Esophagus squamous epithelium (tissue), 4 donors: ENCODE results near the gene THAP2.

Experiments used
- POLR2A ChIP-seq, 4 donors: fragments of 450-650 bp; IDR thresholded peaks; one replicate each; pipeline ENCODE4 v1.6.1; 2017; ENCODE audit warnings: antibody characterized with exemption in 4 of 4, mild to moderate bottlenecking in 4 of 4, moderate library complexity in 3 of 4
- TF ChIP-seq, protein P1 (sequence below), 6 experiments: fragments of 450-650 bp in 4 of 6; fragments of 200-600 bp in 2 of 6; sonication (generic) in 2 of 6; IDR thresholded peaks; one replicate each; pipeline ENCODE4 v1.5.1; 2016 to 2019; ENCODE audit warnings: antibody characterized with exemption in 6 of 6, mild to moderate bottlenecking in 4 of 6, moderate library complexity in 4 of 6

DNA sequence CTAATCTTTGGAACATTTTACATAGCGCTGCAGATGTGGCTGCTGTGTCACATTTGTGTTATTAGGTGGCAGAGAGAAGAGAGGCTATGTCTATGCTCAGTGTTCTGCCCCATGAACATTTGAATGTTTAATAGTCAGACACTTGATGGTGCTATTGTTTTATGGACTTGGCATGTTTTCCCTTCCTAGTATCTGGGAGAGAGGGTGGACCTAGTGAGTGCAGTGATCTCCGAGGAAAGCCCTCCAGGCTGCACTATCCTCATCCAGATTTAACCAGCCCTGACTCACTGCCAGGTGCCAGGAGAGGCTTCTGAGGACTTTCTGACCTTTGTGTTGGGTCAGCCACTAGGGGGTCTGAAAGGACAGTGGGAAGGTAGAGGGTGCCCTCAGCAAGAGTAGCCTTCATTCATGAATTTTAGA lies 24.8 kb upstream of the THAP2 start:
- no peak for TF ChIP-seq POLR2A (IDR thresholded peaks at IDR 0.05)
- TF ChIP-seq, protein P1, sequence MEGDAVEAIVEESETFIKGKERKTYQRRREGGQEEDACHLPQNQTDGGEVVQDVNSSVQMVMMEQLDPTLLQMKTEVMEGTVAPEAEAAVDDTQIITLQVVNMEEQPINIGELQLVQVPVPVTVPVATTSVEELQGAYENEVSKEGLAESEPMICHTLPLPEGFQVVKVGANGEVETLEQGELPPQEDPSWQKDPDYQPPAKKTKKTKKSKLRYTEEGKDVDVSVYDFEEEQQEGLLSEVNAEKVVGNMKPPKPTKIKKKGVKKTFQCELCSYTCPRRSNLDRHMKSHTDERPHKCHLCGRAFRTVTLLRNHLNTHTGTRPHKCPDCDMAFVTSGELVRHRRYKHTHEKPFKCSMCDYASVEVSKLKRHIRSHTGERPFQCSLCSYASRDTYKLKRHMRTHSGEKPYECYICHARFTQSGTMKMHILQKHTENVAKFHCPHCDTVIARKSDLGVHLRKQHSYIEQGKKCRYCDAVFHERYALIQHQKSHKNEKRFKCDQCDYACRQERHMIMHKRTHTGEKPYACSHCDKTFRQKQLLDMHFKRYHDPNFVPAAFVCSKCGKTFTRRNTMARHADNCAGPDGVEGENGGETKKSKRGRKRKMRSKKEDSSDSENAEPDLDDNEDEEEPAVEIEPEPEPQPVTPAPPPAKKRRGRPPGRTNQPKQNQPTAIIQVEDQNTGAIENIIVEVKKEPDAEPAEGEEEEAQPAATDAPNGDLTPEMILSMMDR (IDR thresholded peaks at IDR 0.05) = no peak
